HL-60 (cell line): ENCODE measurements around the gene ADAD2.

ENCODE experiments used
- CTCF ChIP-seq: IDR thresholded peaks from one replicate; pipeline ENCODE4 v1.5.1; 2011; ENCODE audit warnings: low read length, control low read depth, inconsistent platforms; ENCODE audit not compliant: insufficient read depth
- GABPA ChIP-seq: IDR thresholded peaks from 2 replicates; pipeline ENCODE4 v1.6.1; 2012; ENCODE audit warnings: low read depth
- POLR2AphosphoS5 ChIP-seq: IDR thresholded peaks from 2 replicates; pipeline ENCODE4 v1.6.1; 2012; ENCODE audit warnings: low read depth
- TF ChIP-seq, protein P1 (sequence below): IDR thresholded peaks from 2 replicates; pipeline ENCODE4 v1.6.1; 2012; ENCODE audit warnings: low read depth; ENCODE audit not compliant: insufficient replicate concordance

DNA sequence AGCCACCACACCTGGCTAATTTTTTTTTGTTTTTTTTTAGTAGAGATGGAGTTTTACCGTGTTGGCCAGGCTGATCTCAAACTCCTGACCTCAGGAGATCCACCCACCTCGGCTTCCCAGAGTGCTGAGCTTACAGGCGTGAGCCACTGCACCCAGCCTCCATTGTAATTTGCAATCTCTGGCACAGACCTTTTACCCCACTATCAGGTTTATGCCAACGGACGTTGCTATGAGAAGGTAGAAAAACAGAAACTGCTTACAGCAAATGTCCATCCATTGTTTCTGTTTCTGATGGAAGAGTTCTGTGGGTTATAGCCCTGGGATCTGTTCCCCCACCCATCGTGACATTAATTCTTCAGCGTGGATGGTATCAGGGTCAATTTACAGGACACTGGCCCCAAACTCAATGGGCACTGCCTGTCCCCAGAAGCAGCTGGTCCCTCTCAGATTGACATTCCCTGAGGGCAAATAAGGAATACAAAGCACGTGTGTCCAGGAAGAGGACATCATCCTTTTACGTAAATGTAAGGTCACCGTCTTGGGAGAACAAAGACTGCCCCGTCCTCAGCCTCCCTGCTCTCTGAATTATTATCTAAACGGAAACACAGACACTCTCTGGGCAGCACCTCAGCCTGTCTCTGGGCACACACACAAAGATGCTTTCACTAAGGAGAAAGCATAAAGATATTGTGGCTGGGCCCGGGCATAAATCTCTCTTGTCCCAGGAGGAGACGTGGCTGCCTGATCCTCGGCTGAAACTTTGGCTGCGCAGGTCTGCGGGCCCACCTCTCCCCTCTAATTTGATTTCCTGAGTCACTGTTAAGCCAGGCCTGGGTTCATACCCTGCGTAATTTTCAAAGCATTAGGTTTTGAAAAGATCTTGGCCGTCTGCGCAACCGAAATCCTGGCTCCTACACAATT is 43.6 kb downstream of the ADAD2 start:
- TF ChIP-seq CTCF (no peak), GABPA (no peak), POLR2AphosphoS5 (no peak)
- TF ChIP-seq, protein P1, sequence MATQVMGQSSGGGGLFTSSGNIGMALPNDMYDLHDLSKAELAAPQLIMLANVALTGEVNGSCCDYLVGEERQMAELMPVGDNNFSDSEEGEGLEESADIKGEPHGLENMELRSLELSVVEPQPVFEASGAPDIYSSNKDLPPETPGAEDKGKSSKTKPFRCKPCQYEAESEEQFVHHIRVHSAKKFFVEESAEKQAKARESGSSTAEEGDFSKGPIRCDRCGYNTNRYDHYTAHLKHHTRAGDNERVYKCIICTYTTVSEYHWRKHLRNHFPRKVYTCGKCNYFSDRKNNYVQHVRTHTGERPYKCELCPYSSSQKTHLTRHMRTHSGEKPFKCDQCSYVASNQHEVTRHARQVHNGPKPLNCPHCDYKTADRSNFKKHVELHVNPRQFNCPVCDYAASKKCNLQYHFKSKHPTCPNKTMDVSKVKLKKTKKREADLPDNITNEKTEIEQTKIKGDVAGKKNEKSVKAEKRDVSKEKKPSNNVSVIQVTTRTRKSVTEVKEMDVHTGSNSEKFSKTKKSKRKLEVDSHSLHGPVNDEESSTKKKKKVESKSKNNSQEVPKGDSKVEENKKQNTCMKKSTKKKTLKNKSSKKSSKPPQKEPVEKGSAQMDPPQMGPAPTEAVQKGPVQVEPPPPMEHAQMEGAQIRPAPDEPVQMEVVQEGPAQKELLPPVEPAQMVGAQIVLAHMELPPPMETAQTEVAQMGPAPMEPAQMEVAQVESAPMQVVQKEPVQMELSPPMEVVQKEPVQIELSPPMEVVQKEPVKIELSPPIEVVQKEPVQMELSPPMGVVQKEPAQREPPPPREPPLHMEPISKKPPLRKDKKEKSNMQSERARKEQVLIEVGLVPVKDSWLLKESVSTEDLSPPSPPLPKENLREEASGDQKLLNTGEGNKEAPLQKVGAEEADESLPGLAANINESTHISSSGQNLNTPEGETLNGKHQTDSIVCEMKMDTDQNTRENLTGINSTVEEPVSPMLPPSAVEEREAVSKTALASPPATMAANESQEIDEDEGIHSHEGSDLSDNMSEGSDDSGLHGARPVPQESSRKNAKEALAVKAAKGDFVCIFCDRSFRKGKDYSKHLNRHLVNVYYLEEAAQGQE, result no peak
